C4-2B (cell line): ENCODE data around the gene SETDB1.

Experiments used
- CTCF ChIP-seq: fragments of 450-650 bp; conservative IDR thresholded peaks from 2 replicates; pipeline ENCODE4 v1.5.1; 2017; ENCODE audit warnings: mild to moderate bottlenecking
- ZFX ChIP-seq: fragments of 450-650 bp; IDR thresholded peaks from 2 replicates; pipeline ENCODE4 v1.6.1; 2017

DNA sequence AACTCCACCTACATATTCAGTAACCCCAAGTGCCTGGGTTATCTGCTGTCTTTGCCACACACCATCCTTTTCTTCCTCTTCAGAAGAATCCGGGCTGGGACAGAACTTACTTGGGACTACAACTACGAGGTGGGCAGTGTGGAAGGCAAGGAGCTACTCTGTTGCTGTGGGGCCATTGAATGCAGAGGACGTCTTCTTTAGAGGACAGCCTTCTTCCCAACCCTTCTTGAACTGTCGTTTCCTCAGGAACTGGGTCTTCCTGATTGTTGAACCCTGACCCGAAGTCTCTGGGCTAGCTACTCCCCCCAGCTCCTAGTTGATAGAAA lies 38.0 kb downstream of the SETDB1 start:
- no peak for TF ChIP-seq CTCF
- no peak for TF ChIP-seq ZFX
